ENCODE measurements around the gene TUBE1.

TUBE1 gene

GRCh38 chr6:112087136-112087911 is at the start of gene TUBE1, which contains the start of gene FAM229B:
Gene TUBE1 (minus strand): TSS chr6:112087482. CDS start chr6:112087434, 48 bp downstream.
Gene FAM229B (plus strand): TSS chr6:112087591. CDS start chr6:112099284, 11,693 bp downstream.
- H3K9me3 ChIP-seq (ENCODE audit: control insufficient read depth, low read length), result no peaks in the 10 kb centered on the region
- H3K4me1 ChIP-seq (ENCODE audit: control insufficient read depth, insufficient read depth, low read length), result peaks cover 14% of the 10 kb centered on the region
- H3K27me3 ChIP-seq (replicated peaks; ENCODE audit: control insufficient read depth, insufficient read depth, low read length), result no peaks in the 10 kb centered on the region
- peak within 1 kb of the TSS; percentile 89 for H3K4me3 ChIP-seq (ENCODE audit: low read length)
- peaks cover 15% of the 10 kb centered on the region for H3K36me3 ChIP-seq (ENCODE audit: control insufficient read depth, insufficient read depth, low read length, severe bottlenecking)
- DNase-seq (ENCODE audit: low read depth), result peak; percentile 98
- peak within 1 kb of the TSS; percentile 91 for H3K9ac ChIP-seq (ENCODE audit: low read length)

- Histone ChIP-seq H3K9me3 (ENCODE audit: control insufficient read depth, low read length) (no peaks in the 10 kb centered on the region), H3K36me3 (ENCODE audit: control insufficient read depth, insufficient read depth, low read length, severe bottlenecking) (peaks cover 100% of the 10 kb centered on the region), H3K4me1 (ENCODE audit: control insufficient read depth, insufficient read depth, low read length) (no peaks in the 10 kb centered on the region), H3K4me3 (ENCODE audit: low read length) (no peak overlapping the region), H3K27me3 (replicated peaks; ENCODE audit: control insufficient read depth, insufficient read depth, low read length) (no peaks in the 10 kb centered on the region), H3K9ac (ENCODE audit: low read length) (no peak overlapping the region)
- DNase-seq (ENCODE audit: low read depth), result no peak
Measured at GRCh38 chr6:112130878-112131277, 43.6 kb upstream of the TUBE1 start.

GRCh38 chr6:112128208-112128607 is 40.9 kb upstream of the TUBE1 start:
- Histone ChIP-seq H3K27me3 (replicated peaks; ENCODE audit: control insufficient read depth, insufficient read depth, low read length) (no peaks in the 10 kb centered on the region), H3K9me3 (ENCODE audit: control insufficient read depth, low read length) (no peaks in the 10 kb centered on the region), H3K9ac (ENCODE audit: low read length) (no peak overlapping the region), H3K36me3 (ENCODE audit: control insufficient read depth, insufficient read depth, low read length, severe bottlenecking) (peaks cover 99% of the 10 kb centered on the region), H3K4me3 (ENCODE audit: low read length) (no peak overlapping the region), H3K4me1 (ENCODE audit: control insufficient read depth, insufficient read depth, low read length) (no peaks in the 10 kb centered on the region)
- DNase-seq (ENCODE audit: low read depth), result no peak

- Histone ChIP-seq H3K9me3 (ENCODE audit: control insufficient read depth, low read length) (no peaks in the 10 kb centered on the region), H3K4me3 (ENCODE audit: low read length) (no peak overlapping the region), H3K27me3 (replicated peaks; ENCODE audit: control insufficient read depth, insufficient read depth, low read length) (no peaks in the 10 kb centered on the region), H3K9ac (ENCODE audit: low read length) (no peak overlapping the region), H3K36me3 (ENCODE audit: control insufficient read depth, insufficient read depth, low read length, severe bottlenecking) (peaks cover 99% of the 10 kb centered on the region), H3K4me1 (ENCODE audit: control insufficient read depth, insufficient read depth, low read length) (no peaks in the 10 kb centered on the region)
- DNase-seq (ENCODE audit: low read depth), result no peak
Measured at GRCh38 chr6:112123982-112124381, 36.7 kb upstream of the TUBE1 start.

- no peaks in the 10 kb centered on the region for H3K27me3 ChIP-seq (replicated peaks; ENCODE audit: control insufficient read depth, insufficient read depth, low read length)
- H3K4me3 ChIP-seq (ENCODE audit: low read length), result no peak overlapping the region
- H3K9ac ChIP-seq (ENCODE audit: low read length), result no peak overlapping the region
Measured at GRCh38 chr6:112122756-112123155, 35.5 kb upstream of the TUBE1 start.

GRCh38 chr6:112118034-112118433 is 30.8 kb upstream of the TUBE1 start:
- Histone ChIP-seq H3K9me3 (ENCODE audit: control insufficient read depth, low read length) (no peaks in the 10 kb centered on the region), H3K9ac (ENCODE audit: low read length) (no peak overlapping the region), H3K4me3 (ENCODE audit: low read length) (no peak overlapping the region), H3K4me1 (ENCODE audit: control insufficient read depth, insufficient read depth, low read length) (no peaks in the 10 kb centered on the region), H3K27me3 (replicated peaks; ENCODE audit: control insufficient read depth, insufficient read depth, low read length) (no peaks in the 10 kb centered on the region), H3K36me3 (ENCODE audit: control insufficient read depth, insufficient read depth, low read length, severe bottlenecking) (peaks cover 100% of the 10 kb centered on the region)
- peak; percentile 1 for DNase-seq (ENCODE audit: low read depth)

More at GRCh38 chr6:112122756-112123155, 35.5 kb upstream of the TUBE1 start:
- Histone ChIP-seq H3K9me3 (ENCODE audit: control insufficient read depth, low read length) (no peaks in the 10 kb centered on the region), H3K36me3 (ENCODE audit: control insufficient read depth, insufficient read depth, low read length, severe bottlenecking) (peaks cover 99% of the 10 kb centered on the region), H3K4me1 (ENCODE audit: control insufficient read depth, insufficient read depth, low read length) (no peaks in the 10 kb centered on the region)
- DNase-seq (ENCODE audit: low read depth), result no peak

- H3K27me3 ChIP-seq (replicated peaks; ENCODE audit: control insufficient read depth, insufficient read depth, low read length), result no peaks in the 10 kb centered on the region
- no peaks in the 10 kb centered on the region for H3K9me3 ChIP-seq (ENCODE audit: control insufficient read depth, low read length)
- DNase-seq (ENCODE audit: low read depth), result no peak
- no peak overlapping the region for H3K4me3 ChIP-seq (ENCODE audit: low read length)
- H3K9ac ChIP-seq (ENCODE audit: low read length), result no peak overlapping the region
- H3K4me1 ChIP-seq (ENCODE audit: control insufficient read depth, insufficient read depth, low read length), result no peaks in the 10 kb centered on the region
- peaks cover 100% of the 10 kb centered on the region for H3K36me3 ChIP-seq (ENCODE audit: control insufficient read depth, insufficient read depth, low read length, severe bottlenecking)
Measured at GRCh38 chr6:112117554-112117953, 30.3 kb upstream of the TUBE1 start.

- Histone ChIP-seq H3K9me3 (ENCODE audit: control insufficient read depth, low read length) (no peaks in the 10 kb centered on the region), H3K9ac (ENCODE audit: low read length) (no peak overlapping the region), H3K36me3 (ENCODE audit: control insufficient read depth, insufficient read depth, low read length, severe bottlenecking) (peaks cover 100% of the 10 kb centered on the region), H3K4me1 (ENCODE audit: control insufficient read depth, insufficient read depth, low read length) (no peaks in the 10 kb centered on the region), H3K27me3 (replicated peaks; ENCODE audit: control insufficient read depth, insufficient read depth, low read length) (no peaks in the 10 kb centered on the region), H3K4me3 (ENCODE audit: low read length) (no peak overlapping the region)
- DNase-seq (ENCODE audit: low read depth), result no peak
Measured at GRCh38 chr6:112116221-112116620, 28.9 kb upstream of the TUBE1 start.

- Histone ChIP-seq H3K4me3 (ENCODE audit: low read length) (no peak overlapping the region), H3K9ac (ENCODE audit: low read length) (no peak overlapping the region), H3K4me1 (ENCODE audit: control insufficient read depth, insufficient read depth, low read length) (no peaks in the 10 kb centered on the region), H3K36me3 (ENCODE audit: control insufficient read depth, insufficient read depth, low read length, severe bottlenecking) (peaks cover 100% of the 10 kb centered on the region), H3K9me3 (ENCODE audit: control insufficient read depth, low read length) (no peaks in the 10 kb centered on the region), H3K27me3 (replicated peaks; ENCODE audit: control insufficient read depth, insufficient read depth, low read length) (no peaks in the 10 kb centered on the region)
- DNase-seq (ENCODE audit: low read depth), result no peak
Measured at GRCh38 chr6:112114577-112115223, 27.4 kb upstream of the TUBE1 start.

GRCh38 chr6:112113918-112114317 is 26.6 kb upstream of the TUBE1 start:
- no peak for DNase-seq (ENCODE audit: low read depth)
- H3K4me3 ChIP-seq (ENCODE audit: low read length), result no peak overlapping the region
- no peaks in the 10 kb centered on the region for H3K4me1 ChIP-seq (ENCODE audit: control insufficient read depth, insufficient read depth, low read length)
- no peak overlapping the region for H3K9ac ChIP-seq (ENCODE audit: low read length)
- H3K27me3 ChIP-seq (replicated peaks; ENCODE audit: control insufficient read depth, insufficient read depth, low read length), result no peaks in the 10 kb centered on the region
- peaks cover 100% of the 10 kb centered on the region for H3K36me3 ChIP-seq (ENCODE audit: control insufficient read depth, insufficient read depth, low read length, severe bottlenecking)
- no peaks in the 10 kb centered on the region for H3K9me3 ChIP-seq (ENCODE audit: control insufficient read depth, low read length)

- no peak for DNase-seq (ENCODE audit: low read depth)
- H3K36me3 ChIP-seq (ENCODE audit: control insufficient read depth, insufficient read depth, low read length, severe bottlenecking), result peaks cover 100% of the 10 kb centered on the region
- no peaks in the 10 kb centered on the region for H3K4me1 ChIP-seq (ENCODE audit: control insufficient read depth, insufficient read depth, low read length)
- H3K9me3 ChIP-seq (ENCODE audit: control insufficient read depth, low read length), result no peaks in the 10 kb centered on the region
- H3K4me3 ChIP-seq (ENCODE audit: low read length), result no peak overlapping the region
- H3K27me3 ChIP-seq (replicated peaks; ENCODE audit: control insufficient read depth, insufficient read depth, low read length), result no peaks in the 10 kb centered on the region
- H3K9ac ChIP-seq (ENCODE audit: low read length), result no peak overlapping the region
Measured at GRCh38 chr6:112113431-112113830, 26.1 kb upstream of the TUBE1 start.

All from adipocyte (in vitro differentiated cells).